ENCODE data around the gene YES1. TPM values are rescaled to one million over a fixed set of nuclear protein-coding genes. Genes with fewer than 3 reads are reported as not detected.

YES1 gene
- total and polyA plus RNA-seq, 2 of the 13 experiments (the other 11 are each of a cell fraction or from before 2014, with no cell fraction given) = 17.2 to 70.8 TPM

DNA sequence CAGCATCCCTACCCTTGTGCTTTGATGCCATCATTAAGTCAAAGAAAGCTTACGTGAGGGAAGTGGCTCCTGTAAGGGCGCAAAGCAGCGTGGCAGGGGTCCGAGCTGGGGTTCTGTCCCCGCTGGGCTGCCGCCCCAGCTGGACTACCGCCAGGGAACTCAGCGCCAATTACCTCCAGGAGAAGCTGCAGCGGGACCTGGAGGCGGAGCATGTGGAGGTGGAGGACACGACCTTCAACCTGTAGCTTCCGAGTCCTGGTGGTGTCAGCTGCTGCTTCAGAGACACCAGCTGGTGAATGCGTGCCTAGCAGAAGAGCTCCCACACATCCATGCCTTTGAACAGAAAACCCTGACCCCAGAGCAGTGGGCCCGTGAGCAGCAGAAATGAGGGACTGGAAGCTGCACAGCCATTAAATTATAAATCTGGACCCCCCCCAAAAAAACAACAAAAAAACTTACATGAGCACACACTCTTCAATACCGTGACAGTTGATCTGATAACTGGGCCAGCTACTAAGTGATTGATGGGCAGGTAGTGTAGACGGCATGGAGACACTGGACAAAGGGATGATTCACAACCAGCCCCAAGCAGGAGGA is 20.1 kb upstream of the YES1 start (continued):
- TF ChIP-seq, protein P1, sequence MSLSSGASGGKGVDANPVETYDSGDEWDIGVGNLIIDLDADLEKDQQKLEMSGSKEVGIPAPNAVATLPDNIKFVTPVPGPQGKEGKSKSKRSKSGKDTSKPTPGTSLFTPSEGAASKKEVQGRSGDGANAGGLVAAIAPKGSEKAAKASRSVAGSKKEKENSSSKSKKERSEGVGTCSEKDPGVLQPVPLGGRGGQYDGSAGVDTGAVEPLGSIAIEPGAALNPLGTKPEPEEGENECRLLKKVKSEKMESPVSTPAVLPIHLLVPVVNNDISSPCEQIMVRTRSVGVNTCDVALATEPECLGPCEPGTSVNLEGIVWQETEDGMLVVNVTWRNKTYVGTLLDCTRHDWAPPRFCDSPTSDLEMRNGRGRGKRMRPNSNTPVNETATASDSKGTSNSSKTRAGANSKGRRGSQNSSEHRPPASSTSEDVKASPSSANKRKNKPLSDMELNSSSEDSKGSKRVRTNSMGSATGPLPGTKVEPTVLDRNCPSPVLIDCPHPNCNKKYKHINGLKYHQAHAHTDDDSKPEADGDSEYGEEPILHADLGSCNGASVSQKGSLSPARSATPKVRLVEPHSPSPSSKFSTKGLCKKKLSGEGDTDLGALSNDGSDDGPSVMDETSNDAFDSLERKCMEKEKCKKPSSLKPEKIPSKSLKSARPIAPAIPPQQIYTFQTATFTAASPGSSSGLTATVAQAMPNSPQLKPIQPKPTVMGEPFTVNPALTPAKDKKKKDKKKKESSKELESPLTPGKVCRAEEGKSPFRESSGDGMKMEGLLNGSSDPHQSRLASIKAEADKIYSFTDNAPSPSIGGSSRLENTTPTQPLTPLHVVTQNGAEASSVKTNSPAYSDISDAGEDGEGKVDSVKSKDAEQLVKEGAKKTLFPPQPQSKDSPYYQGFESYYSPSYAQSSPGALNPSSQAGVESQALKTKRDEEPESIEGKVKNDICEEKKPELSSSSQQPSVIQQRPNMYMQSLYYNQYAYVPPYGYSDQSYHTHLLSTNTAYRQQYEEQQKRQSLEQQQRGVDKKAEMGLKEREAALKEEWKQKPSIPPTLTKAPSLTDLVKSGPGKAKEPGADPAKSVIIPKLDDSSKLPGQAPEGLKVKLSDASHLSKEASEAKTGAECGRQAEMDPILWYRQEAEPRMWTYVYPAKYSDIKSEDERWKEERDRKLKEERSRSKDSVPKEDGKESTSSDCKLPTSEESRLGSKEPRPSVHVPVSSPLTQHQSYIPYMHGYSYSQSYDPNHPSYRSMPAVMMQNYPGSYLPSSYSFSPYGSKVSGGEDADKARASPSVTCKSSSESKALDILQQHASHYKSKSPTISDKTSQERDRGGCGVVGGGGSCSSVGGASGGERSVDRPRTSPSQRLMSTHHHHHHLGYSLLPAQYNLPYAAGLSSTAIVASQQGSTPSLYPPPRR (CRISPR knock-in tag; IDR thresholded peaks at IDR 0.05; ENCODE audit: borderline replicate concordance) = peak; percentile 58; the same call in 1 of the 2 replicates
- TF ChIP-seq YEATS2 (CRISPR knock-in tag; IDR thresholded peaks at IDR 0.05; ENCODE audit: borderline replicate concordance) (peak; percentile 58; the same call in 1 of the 2 replicates), ZNF292 (CRISPR knock-in tag; IDR thresholded peaks at IDR 0.05; ENCODE audit: borderline replicate concordance, low read depth) (peak; percentile 75), NR1H2 (CRISPR knock-in tag; IDR thresholded peaks at IDR 0.05; ENCODE audit: borderline replicate concordance, low read depth) (no peak), ZNF577 (CRISPR knock-in tag; IDR thresholded peaks at IDR 0.05; ENCODE audit: borderline replicate concordance, low read depth) (no peak), MAFG (CRISPR knock-in tag; IDR thresholded peaks at IDR 0.05) (no peak), AKAP8 (CRISPR knock-in tag; IDR thresholded peaks at IDR 0.05) (no peak), PHF21A (CRISPR knock-in tag; IDR thresholded peaks at IDR 0.05) (peak; percentile 75), NFYC (CRISPR knock-in tag; IDR thresholded peaks at IDR 0.05) (no peak), ZFY (CRISPR knock-in tag; IDR thresholded peaks at IDR 0.05) (0 out of 2 replicates have a peak, but pooled peaks have one; percentile 23), MAF1 (CRISPR knock-in tag; IDR thresholded peaks at IDR 0.05; ENCODE audit: borderline replicate concordance) (no peak), ZNF703 (CRISPR knock-in tag; IDR thresholded peaks at IDR 0.05; ENCODE audit: borderline replicate concordance) (no peak), PITX1 (CRISPR knock-in tag; IDR thresholded peaks at IDR 0.05) (peak; percentile 24; the same call in 1 of the 2 replicates), ZNF225 (CRISPR knock-in tag; IDR thresholded peaks at IDR 0.05) (no peak), SNRNP70 (IDR thresholded peaks at IDR 0.05; ENCODE audit: low read depth, low read length) (no peak), CREM (IDR thresholded peaks at IDR 0.05) (no peak; the same call in 1 of the 2 replicates), CREM (CRISPR knock-in tag; IDR thresholded peaks at IDR 0.05) (no peak), ATM (IDR thresholded peaks at IDR 0.05; ENCODE audit: borderline replicate concordance) (no peak), TSC22D2 (CRISPR knock-in tag; IDR thresholded peaks at IDR 0.05; ENCODE audit: borderline replicate concordance) (0 out of 2 replicates have a peak, but pooled peaks have one; percentile 30), DMAP1 (CRISPR knock-in tag; IDR thresholded peaks at IDR 0.05) (peak; percentile 53; the same call in 1 of the 2 replicates), XRCC5 (optimal IDR thresholded peaks at IDR 0.05; ENCODE audit: low read length) (no peak), ZNF792 (CRISPR knock-in tag; IDR thresholded peaks at IDR 0.05) (peak; percentile 58; the same call in 1 of the 2 replicates)
- TF ChIP-seq, protein P2, sequence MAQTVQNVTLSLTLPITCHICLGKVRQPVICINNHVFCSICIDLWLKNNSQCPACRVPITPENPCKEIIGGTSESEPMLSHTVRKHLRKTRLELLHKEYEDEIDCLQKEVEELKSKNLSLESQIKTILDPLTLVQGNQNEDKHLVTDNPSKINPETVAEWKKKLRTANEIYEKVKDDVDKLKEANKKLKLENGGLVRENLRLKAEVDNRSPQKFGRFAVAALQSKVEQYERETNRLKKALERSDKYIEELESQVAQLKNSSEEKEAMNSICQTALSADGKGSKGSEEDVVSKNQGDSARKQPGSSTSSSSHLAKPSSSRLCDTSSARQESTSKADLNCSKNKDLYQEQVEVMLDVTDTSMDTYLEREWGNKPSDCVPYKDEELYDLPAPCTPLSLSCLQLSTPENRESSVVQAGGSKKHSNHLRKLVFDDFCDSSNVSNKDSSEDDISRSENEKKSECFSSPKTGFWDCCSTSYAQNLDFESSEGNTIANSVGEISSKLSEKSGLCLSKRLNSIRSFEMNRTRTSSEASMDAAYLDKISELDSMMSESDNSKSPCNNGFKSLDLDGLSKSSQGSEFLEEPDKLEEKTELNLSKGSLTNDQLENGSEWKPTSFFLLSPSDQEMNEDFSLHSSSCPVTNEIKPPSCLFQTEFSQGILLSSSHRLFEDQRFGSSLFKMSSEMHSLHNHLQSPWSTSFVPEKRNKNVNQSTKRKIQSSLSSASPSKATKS (CRISPR knock-in tag; IDR thresholded peaks at IDR 0.05) = no peak
- TF ChIP-seq, protein P3, sequence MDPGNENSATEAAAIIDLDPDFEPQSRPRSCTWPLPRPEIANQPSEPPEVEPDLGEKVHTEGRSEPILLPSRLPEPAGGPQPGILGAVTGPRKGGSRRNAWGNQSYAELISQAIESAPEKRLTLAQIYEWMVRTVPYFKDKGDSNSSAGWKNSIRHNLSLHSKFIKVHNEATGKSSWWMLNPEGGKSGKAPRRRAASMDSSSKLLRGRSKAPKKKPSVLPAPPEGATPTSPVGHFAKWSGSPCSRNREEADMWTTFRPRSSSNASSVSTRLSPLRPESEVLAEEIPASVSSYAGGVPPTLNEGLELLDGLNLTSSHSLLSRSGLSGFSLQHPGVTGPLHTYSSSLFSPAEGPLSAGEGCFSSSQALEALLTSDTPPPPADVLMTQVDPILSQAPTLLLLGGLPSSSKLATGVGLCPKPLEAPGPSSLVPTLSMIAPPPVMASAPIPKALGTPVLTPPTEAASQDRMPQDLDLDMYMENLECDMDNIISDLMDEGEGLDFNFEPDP (CRISPR knock-in tag; conservative IDR thresholded peaks at IDR 0.05) = no peak

Measured in HepG2 (cell line).